HL-60 (cell line): ENCODE measurements around the gene RGS7.

Source experiments
- CTCF ChIP-seq: IDR thresholded peaks from one replicate; pipeline ENCODE4 v1.5.1; 2011; ENCODE audit warnings: low read length, control low read depth, inconsistent platforms; ENCODE audit not compliant: insufficient read depth
- POLR2AphosphoS5 ChIP-seq: IDR thresholded peaks from 2 replicates; pipeline ENCODE4 v1.6.1; 2012; ENCODE audit warnings: low read depth

- TF ChIP-seq CTCF (no peak), POLR2AphosphoS5 (no peak)
These were observed 103.5 kb downstream of the RGS7 start for GRCh38 chr1:241253471-241253870.
